Keratinocyte (primary cell): ENCODE measurements around the gene EEA1. TPM values are rescaled to one million over a fixed set of nuclear protein-coding genes. Genes with fewer than 3 reads are reported as not detected.

Experiments
- DNase-seq: peaks from one replicate; pipeline ENCODE4 v3.0.0-alpha.2; 2011; ENCODE audit warnings: low read depth, missing footprints, low spot score
- FAIRE-seq: peaks from 2 replicates; lab custom pipeline; 2011; peaks lifted over from hg19 to GRCh38; lab: Jason Lieb, UNC
- H2AFZ ChIP-seq: 2 replicates; pipeline ENCODE4 v1.6.0; 2012; ENCODE audit warnings: low read length, control low read depth, inconsistent platforms; ENCODE audit not compliant: control insufficient read depth
- H3K27ac ChIP-seq: 2 replicates; pipeline ENCODE4 v1.5.1; 2011; ENCODE audit warnings: low read length; ENCODE audit not compliant: control insufficient read depth, insufficient read depth
- H3K27me3 ChIP-seq: 3 replicates; pipeline ENCODE4 v1.6.0; 2011; ENCODE audit warnings: low read length; ENCODE audit not compliant: control insufficient read depth, insufficient read depth; ENCODE audit errors: extremely low read depth
- H3K36me3 ChIP-seq, 2 experiments: 2 replicates in 1 of 2; 3 replicates in 1 of 2; pipeline ENCODE4 v1.5.1; 2011; ENCODE audit warnings: low read length in 2 of 2, mild to moderate bottlenecking in 1 of 2; ENCODE audit not compliant: control insufficient read depth in 2 of 2, insufficient read depth in 2 of 2; ENCODE audit errors: extremely low read depth in 1 of 2
- H3K4me1 ChIP-seq: 3 replicates; pipeline ENCODE4 v1.5.1; 2011; ENCODE audit warnings: low read length; ENCODE audit not compliant: control insufficient read depth, insufficient read depth; ENCODE audit errors: extremely low read depth
- H3K4me2 ChIP-seq: 3 replicates; pipeline ENCODE4 v1.6.0; 2011; ENCODE audit warnings: low read depth, low read length; ENCODE audit not compliant: control insufficient read depth, insufficient read depth; ENCODE audit errors: extremely low read depth
- H3K4me3 ChIP-seq, 3 experiments: fragments of 200-600 bp in 1 of 3; sonication (generic) in 1 of 3; 2 replicates in 2 of 3; 3 replicates in 1 of 3; pipeline ENCODE4 v1.5.1; 2011 to 2016; ENCODE audit warnings: low read length in 3 of 3, mild to moderate bottlenecking in 3 of 3, control low read depth in 2 of 3, inconsistent platforms in 1 of 3, low read depth in 1 of 3, mixed read lengths in 1 of 3, mixed run types in 1 of 3, moderate library complexity in 1 of 3; ENCODE audit not compliant: control insufficient read depth in 2 of 3, insufficient read depth in 2 of 3; ENCODE audit errors: extremely low read depth in 1 of 3
- H3K79me2 ChIP-seq: 2 replicates; pipeline ENCODE4 v1.6.0; 2012; ENCODE audit warnings: low read length; ENCODE audit not compliant: control insufficient read depth, insufficient read depth
- H3K9ac ChIP-seq: 3 replicates; pipeline ENCODE4 v1.6.0; 2011; ENCODE audit warnings: low read length; ENCODE audit not compliant: control insufficient read depth, insufficient read depth; ENCODE audit errors: extremely low read depth
- H3K9me1 ChIP-seq: 3 replicates; pipeline ENCODE4 v1.6.0; 2011; ENCODE audit warnings: low read length; ENCODE audit not compliant: control insufficient read depth, insufficient read depth; ENCODE audit errors: extremely low read depth
- H3K9me3 ChIP-seq: 2 replicates; pipeline ENCODE4 v1.5.1; 2012; ENCODE audit warnings: low read depth, low read length; ENCODE audit not compliant: control insufficient read depth
- H4K20me1 ChIP-seq: 3 replicates; pipeline ENCODE4 v1.6.0; 2011; ENCODE audit warnings: low read length; ENCODE audit not compliant: control insufficient read depth, insufficient read depth; ENCODE audit errors: extremely low read depth
- EZH2 ChIP-seq: IDR thresholded peaks from one replicate; pipeline ENCODE4 v1.6.1; 2012; ENCODE audit warnings: inconsistent platforms, mild to moderate bottlenecking, low read length, moderate library complexity
- dilution Hi-C: fragments of 300-500 bp; cut with MboI; formaldehyde crosslinking; loops from one replicate; pipeline ENCODE4 v1.7.0; 2020; ENCODE audit warnings: low sequenced_read_pairs; ENCODE audit not compliant: extremely low pct_ligation_motif_present
- polyA plus RNA-seq, 5 experiments: library from polyadenylated mRNA; depleted of rRNA in 3 of 5; stranded (reverse) in 3 of 5; stranded (forward) in 1 of 5; unstranded in 1 of 5; fragments of >200 nt; gene quantifications; 1 replicate in 1 of 5; 2 replicates in 3 of 5; 3 replicates in 1 of 5; pipeline versions ENCODE4 v1.2.1 to v1.2.3, GENCODE V29; 2011 to 2012; ENCODE audit warnings: missing spikeins in 2 of 5, low read depth in 1 of 5, low replicate concordance in 1 of 5
- TF ChIP-seq, protein P1 (sequence below), 3 experiments: IDR thresholded peaks in 1 of 3; conservative IDR thresholded peaks in 1 of 3; optimal IDR thresholded peaks in 1 of 3; 2 replicates in 2 of 3; 3 replicates in 1 of 3; pipeline versions ENCODE3 to v1.5.1; 2011; ENCODE audit warnings: low read length in 3 of 3, mild to moderate bottlenecking in 3 of 3, moderate library complexity in 2 of 3, control low read depth in 1 of 3, inconsistent platforms in 1 of 3; ENCODE audit not compliant: insufficient read depth in 2 of 3; ENCODE audit errors: extremely low read depth in 1 of 3

The EEA1 gene
- polyA plus RNA-seq, 1 donor (not counting 4 experiments of a cell fraction or from before 2014, with no cell fraction given), result 14.3 TPM

GRCh38 chr12:92952394-92952793 is 23.3 kb upstream of the EEA1 start:
- Histone ChIP-seq H3K4me2 (no peak overlapping the region), H3K4me1 (no peaks in the 10 kb centered on the region), H4K20me1 (no peaks in the 10 kb centered on the region), H3K27ac (no peak overlapping the region), H3K27me3 (no peaks in the 10 kb centered on the region), H3K79me2 (no peaks in the 10 kb centered on the region), H3K4me3 (no peak overlapping the region), H2AFZ (no peak overlapping the region), H3K9me3 (peaks cover 2% of the 10 kb centered on the region), H3K36me3 (no peaks in the 10 kb centered on the region), H3K9me1 (no peaks in the 10 kb centered on the region), H3K9ac (no peak overlapping the region)
- no peak for FAIRE-seq
- TF ChIP-seq, protein P1, sequence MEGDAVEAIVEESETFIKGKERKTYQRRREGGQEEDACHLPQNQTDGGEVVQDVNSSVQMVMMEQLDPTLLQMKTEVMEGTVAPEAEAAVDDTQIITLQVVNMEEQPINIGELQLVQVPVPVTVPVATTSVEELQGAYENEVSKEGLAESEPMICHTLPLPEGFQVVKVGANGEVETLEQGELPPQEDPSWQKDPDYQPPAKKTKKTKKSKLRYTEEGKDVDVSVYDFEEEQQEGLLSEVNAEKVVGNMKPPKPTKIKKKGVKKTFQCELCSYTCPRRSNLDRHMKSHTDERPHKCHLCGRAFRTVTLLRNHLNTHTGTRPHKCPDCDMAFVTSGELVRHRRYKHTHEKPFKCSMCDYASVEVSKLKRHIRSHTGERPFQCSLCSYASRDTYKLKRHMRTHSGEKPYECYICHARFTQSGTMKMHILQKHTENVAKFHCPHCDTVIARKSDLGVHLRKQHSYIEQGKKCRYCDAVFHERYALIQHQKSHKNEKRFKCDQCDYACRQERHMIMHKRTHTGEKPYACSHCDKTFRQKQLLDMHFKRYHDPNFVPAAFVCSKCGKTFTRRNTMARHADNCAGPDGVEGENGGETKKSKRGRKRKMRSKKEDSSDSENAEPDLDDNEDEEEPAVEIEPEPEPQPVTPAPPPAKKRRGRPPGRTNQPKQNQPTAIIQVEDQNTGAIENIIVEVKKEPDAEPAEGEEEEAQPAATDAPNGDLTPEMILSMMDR (optimal IDR thresholded peaks at IDR 0.05 in 1 of 3, IDR thresholded peaks at IDR 0.05 in 1 of 3, conservative IDR thresholded peaks at IDR 0.05 in 1 of 3; ENCODE audit: extremely low read depth in 1 of 3, insufficient read depth in 2 of 3, low read length in 3 of 3), result no peak
- TF ChIP-seq EZH2, result no peak
- dilution Hi-C loops, result no loop called here
- DNase-seq, result no peak

- Histone ChIP-seq H3K79me2 (no peaks in the 10 kb centered on the region), H3K9me3 (peaks cover 2% of the 10 kb centered on the region), H4K20me1 (no peaks in the 10 kb centered on the region), H3K4me1 (no peaks in the 10 kb centered on the region), H3K36me3 (no peaks in the 10 kb centered on the region), H3K27me3 (no peaks in the 10 kb centered on the region), H3K9ac (no peak overlapping the region), H3K4me3 (no peak overlapping the region), H3K4me2 (no peak overlapping the region), H2AFZ (no peak overlapping the region), H3K27ac (no peak overlapping the region), H3K9me1 (no peaks in the 10 kb centered on the region)
- TF ChIP-seq, protein P1 (optimal IDR thresholded peaks at IDR 0.05 in 1 of 3, IDR thresholded peaks at IDR 0.05 in 1 of 3, conservative IDR thresholded peaks at IDR 0.05 in 1 of 3; ENCODE audit: extremely low read depth in 1 of 3, insufficient read depth in 2 of 3, low read length in 3 of 3), result no peak
- no peak for TF ChIP-seq EZH2
- dilution Hi-C loops, result no loop called here
- FAIRE-seq, result no peak
- DNase-seq, result no peak
Measured at GRCh38 chr12:92951006-92951405, 21.9 kb upstream of the EEA1 start.
